ENCODE results near the gene SPOUT1.

DNA sequence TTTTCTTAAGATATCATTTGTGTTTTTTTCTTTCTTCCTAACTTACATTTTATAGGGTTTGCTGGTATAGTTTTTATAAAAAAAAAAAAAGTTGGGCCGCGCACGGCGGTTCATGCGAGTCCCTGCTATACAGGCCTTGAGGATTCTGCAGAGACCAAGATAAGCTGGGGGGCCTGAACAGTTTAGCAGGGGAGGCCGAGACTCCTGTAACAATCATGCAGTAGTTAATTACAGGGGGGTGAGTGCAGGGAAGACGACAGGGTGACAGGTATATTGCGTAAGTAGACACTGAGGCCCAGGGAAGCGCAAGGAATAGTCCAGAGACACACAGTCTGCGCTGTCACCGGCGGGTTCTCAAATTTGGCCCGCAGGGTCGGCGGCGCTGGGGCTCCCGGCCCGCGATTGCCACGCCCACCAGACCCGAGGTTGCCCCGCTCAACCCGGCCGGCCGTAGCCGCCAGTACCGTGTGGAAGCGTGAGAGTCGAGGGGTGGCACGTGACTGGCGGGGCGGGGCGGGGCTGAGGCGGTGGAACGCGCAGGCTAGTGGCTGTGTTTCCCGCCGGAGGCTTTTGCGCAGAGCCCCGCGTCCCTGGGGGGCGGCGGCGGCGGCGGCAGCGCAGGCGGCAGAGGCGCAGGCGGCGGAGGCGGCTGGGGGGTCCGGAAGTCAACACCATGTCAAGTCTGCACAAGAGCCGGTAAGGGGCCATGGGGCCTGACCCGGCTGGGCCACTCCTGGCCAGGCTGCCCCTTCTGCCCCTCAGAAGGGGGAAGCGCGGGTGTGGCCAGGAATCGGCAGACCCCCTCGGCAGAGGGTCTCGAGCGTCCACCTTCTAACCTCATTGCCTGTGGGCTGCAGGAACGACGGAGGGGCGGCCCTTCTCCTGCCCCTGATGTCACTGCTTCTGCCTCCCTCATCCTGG lies 42.7 kb downstream of the SPOUT1 start, which contains the start of gene TBC1D13:
- TF ChIP-seq, protein P1, sequence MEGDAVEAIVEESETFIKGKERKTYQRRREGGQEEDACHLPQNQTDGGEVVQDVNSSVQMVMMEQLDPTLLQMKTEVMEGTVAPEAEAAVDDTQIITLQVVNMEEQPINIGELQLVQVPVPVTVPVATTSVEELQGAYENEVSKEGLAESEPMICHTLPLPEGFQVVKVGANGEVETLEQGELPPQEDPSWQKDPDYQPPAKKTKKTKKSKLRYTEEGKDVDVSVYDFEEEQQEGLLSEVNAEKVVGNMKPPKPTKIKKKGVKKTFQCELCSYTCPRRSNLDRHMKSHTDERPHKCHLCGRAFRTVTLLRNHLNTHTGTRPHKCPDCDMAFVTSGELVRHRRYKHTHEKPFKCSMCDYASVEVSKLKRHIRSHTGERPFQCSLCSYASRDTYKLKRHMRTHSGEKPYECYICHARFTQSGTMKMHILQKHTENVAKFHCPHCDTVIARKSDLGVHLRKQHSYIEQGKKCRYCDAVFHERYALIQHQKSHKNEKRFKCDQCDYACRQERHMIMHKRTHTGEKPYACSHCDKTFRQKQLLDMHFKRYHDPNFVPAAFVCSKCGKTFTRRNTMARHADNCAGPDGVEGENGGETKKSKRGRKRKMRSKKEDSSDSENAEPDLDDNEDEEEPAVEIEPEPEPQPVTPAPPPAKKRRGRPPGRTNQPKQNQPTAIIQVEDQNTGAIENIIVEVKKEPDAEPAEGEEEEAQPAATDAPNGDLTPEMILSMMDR (conservative IDR thresholded peaks at IDR 0.05; ENCODE audit: low read depth, low read length) = no peak
- no peak for TF ChIP-seq EZH2 (IDR thresholded peaks at IDR 0.05; ENCODE audit: borderline replicate concordance, low read depth, low read length, poor library complexity, severe bottlenecking)
